NB4 (cell line): ENCODE data around the gene EPB41L1.

Experiments used
- MYC ChIP-seq: IDR thresholded peaks from 2 replicates; pipeline ENCODE4 v1.6.1; 2011; ENCODE audit warnings: low read depth, low read length
- POLR2A ChIP-seq: IDR thresholded peaks from 2 replicates; pipeline ENCODE4 v1.6.1; 2011; ENCODE audit warnings: mild to moderate bottlenecking; ENCODE audit not compliant: insufficient read length; ENCODE audit errors: extremely low read depth
- TF ChIP-seq, protein P1 (sequence below): IDR thresholded peaks from one replicate; pipeline ENCODE4 v1.5.1; 2012; ENCODE audit warnings: low read depth, low read length
- TF ChIP-seq, protein P2 (sequence below): IDR thresholded peaks from 2 replicates; pipeline ENCODE4 v1.6.1; 2011; ENCODE audit warnings: low read depth, low read length

GRCh38 chr20:36152261-36152660 lies 2.3 kb upstream of the EPB41L1 start:
- TF ChIP-seq POLR2A (no peak), MYC (no peak)
- TF ChIP-seq, protein P1, sequence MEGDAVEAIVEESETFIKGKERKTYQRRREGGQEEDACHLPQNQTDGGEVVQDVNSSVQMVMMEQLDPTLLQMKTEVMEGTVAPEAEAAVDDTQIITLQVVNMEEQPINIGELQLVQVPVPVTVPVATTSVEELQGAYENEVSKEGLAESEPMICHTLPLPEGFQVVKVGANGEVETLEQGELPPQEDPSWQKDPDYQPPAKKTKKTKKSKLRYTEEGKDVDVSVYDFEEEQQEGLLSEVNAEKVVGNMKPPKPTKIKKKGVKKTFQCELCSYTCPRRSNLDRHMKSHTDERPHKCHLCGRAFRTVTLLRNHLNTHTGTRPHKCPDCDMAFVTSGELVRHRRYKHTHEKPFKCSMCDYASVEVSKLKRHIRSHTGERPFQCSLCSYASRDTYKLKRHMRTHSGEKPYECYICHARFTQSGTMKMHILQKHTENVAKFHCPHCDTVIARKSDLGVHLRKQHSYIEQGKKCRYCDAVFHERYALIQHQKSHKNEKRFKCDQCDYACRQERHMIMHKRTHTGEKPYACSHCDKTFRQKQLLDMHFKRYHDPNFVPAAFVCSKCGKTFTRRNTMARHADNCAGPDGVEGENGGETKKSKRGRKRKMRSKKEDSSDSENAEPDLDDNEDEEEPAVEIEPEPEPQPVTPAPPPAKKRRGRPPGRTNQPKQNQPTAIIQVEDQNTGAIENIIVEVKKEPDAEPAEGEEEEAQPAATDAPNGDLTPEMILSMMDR: no peak
- TF ChIP-seq, protein P2, sequence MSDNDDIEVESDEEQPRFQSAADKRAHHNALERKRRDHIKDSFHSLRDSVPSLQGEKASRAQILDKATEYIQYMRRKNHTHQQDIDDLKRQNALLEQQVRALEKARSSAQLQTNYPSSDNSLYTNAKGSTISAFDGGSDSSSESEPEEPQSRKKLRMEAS: no peak
